NCI-H446 treated with DMSO at 0.1 percent for 48 hours (cell line): ENCODE data around the gene TRIAP1.
"Not testable (repeated sequence)": the region's sequence is repeated elsewhere in the genome, so short reads cannot be mapped to it uniquely, and the experiment has no call there.

ENCODE experiments used
- DNase-seq: peaks from one replicate; lab custom pipeline; 2025; lab: John Stamatoyannopoulos, UW

TRIAP1 gene

GRCh38 chr12:120445911-120446843, at the start of gene TRIAP1, which contains the start of gene GATC:
TRIAP1 (minus strand) TSS chr12:120446384; CDS start chr12:120446372, 12 bp downstream.
GATC (plus strand) TSS chr12:120446444; CDS start chr12:120446481, 37 bp downstream.
- DNase-seq: peak; percentile 31

- DNase-seq: no peak
These were observed 49.1 kb upstream of the TRIAP1 start for GRCh38 chr12:120495186-120495730.

- no peak for DNase-seq
These were observed 44.8 kb upstream of the TRIAP1 start for GRCh38 chr12:120490833-120491512.

- DNase-seq: no peak
These were observed 44.1 kb upstream of the TRIAP1 start for GRCh38 chr12:120490325-120490724.

- DNase-seq: peak; percentile 36
These were observed 42.8 kb upstream of the TRIAP1 start for GRCh38 chr12:120489018-120489417.

- no peak for DNase-seq
These were observed 42.0 kb upstream of the TRIAP1 start for GRCh38 chr12:120488057-120488640.

GRCh38 chr12:120487552-120487951, 41.4 kb upstream of the TRIAP1 start:
- not testable (repeated sequence) for DNase-seq

- no peak for DNase-seq
These were observed 40.0 kb upstream of the TRIAP1 start for GRCh38 chr12:120485961-120486881.

GRCh38 chr12:120483621-120484020, 37.4 kb upstream of the TRIAP1 start:
- DNase-seq: no peak

GRCh38 chr12:120481022-120481767, 35.0 kb upstream of the TRIAP1 start:
- no peak for DNase-seq

- DNase-seq: no peak
These were observed 34.0 kb upstream of the TRIAP1 start for GRCh38 chr12:120480211-120480610.

- DNase-seq: no peak
These were observed 33.3 kb upstream of the TRIAP1 start for GRCh38 chr12:120479458-120479857.

GRCh38 chr12:120475643-120476042, 29.5 kb upstream of the TRIAP1 start:
- DNase-seq: no peak

- DNase-seq: no peak
These were observed 28.4 kb upstream of the TRIAP1 start for GRCh38 chr12:120474616-120474960.

GRCh38 chr12:120473807-120474615, 27.8 kb upstream of the TRIAP1 start:
- no peak for DNase-seq

- no peak for DNase-seq
These were observed 26.3 kb upstream of the TRIAP1 start for GRCh38 chr12:120472521-120472920.

- no peak for DNase-seq
These were observed 24.1 kb upstream of the TRIAP1 start for GRCh38 chr12:120470150-120470784.

- DNase-seq: peak; percentile 90
These were observed 23.4 kb upstream of the TRIAP1 start, which contains the start of gene SRSF9 for GRCh38 chr12:120469450-120470149. SRSF9 (minus strand) TSS chr12:120469748; CDS start chr12:120469609, 139 bp downstream.
